HepG2 (cell line): ENCODE results near the gene ABCC5. TPM values are rescaled to one million over a fixed set of nuclear protein-coding genes. Genes with fewer than 3 reads are reported as not detected.
"Not testable (repeated sequence)": the region's sequence is repeated elsewhere in the genome, so short reads cannot be mapped to it uniquely, and the experiment has no call there.

Experiments used
- ATAC-seq: fragments of 200-7000 bp; cut with Tn5 transposase; 3 replicates; pipeline ENCODE4 v1.9.1; 2020; ENCODE audit warnings: mild to moderate bottlenecking, moderate library complexity
- BruUV-seq: library from RNA; stranded (reverse); fragments of 400-500 nt; replicated peaks from 2 replicates; lab custom pipeline; 2021; lab: Mats Ljungman, UMichigan
- CTCF ChIA-PET: fragments of 300-600 bp; formaldehyde crosslinking; extraction: SDS; loops from one replicate; lab custom pipeline; 2021; ENCODE audit warnings: low total read pairs, inconsistent platforms, low intra/inter-chr PET ratio; lab: Yijun Ruan, JAX
- POLR2A ChIA-PET: fragments of 350-600 bp; sonication (Branson Sonifier 250); formaldehyde crosslinking; loops from one replicate; lab custom pipeline; 2020; ENCODE audit warnings: antibody characterized with exemption, inconsistent platforms; lab: Yijun Ruan, JAX
- DNase-seq: peaks from one replicate; pipeline ENCODE4 v3.0.0-alpha.2; 2015; ENCODE audit warnings: low spot score
- FAIRE-seq: peaks from 3 replicates; lab custom pipeline; 2011; peaks lifted over from hg19 to GRCh38; lab: Jason Lieb, UNC
- H2AFZ ChIP-seq: one replicate; pipeline ENCODE4 v1.6.1; 2011; ENCODE audit warnings: low read length, inconsistent platforms
- H3K27ac ChIP-seq: fragments of 300-600 bp; 3 replicates; pipeline ENCODE4 v1.8.0; 2011; ENCODE audit warnings: mixed run types, mild to moderate bottlenecking, mixed read lengths, low read length, inconsistent platforms; ENCODE audit not compliant: insufficient read depth; ENCODE audit errors: extremely low read length
- H3K27me3 ChIP-seq, 2 experiments: fragments of 200-600 bp in 1 of 2; 2 replicates in 1 of 2; 3 replicates in 1 of 2; pipeline versions ENCODE4 v1.6.0 to v1.8.0; 2011; ENCODE audit warnings: low read length in 2 of 2, mild to moderate bottlenecking in 2 of 2, moderate library complexity in 2 of 2, inconsistent platforms in 1 of 2; ENCODE audit not compliant: insufficient read depth in 2 of 2, control insufficient read depth in 1 of 2
- H3K36me3 ChIP-seq, 2 experiments: fragments of 200-600 bp in 1 of 2; replicated peaks in 1 of 2; 2 replicates in 1 of 2; 3 replicates in 1 of 2; pipeline versions ENCODE4 v1.5.1 to v1.8.0; 2011; ENCODE audit warnings: low read length in 2 of 2, inconsistent platforms in 1 of 2; ENCODE audit not compliant: insufficient read depth in 2 of 2, control insufficient read depth in 1 of 2
- H3K4me1 ChIP-seq: 2 replicates; pipeline ENCODE4 v1.5.1; 2012; ENCODE audit warnings: low read length, inconsistent platforms; ENCODE audit not compliant: insufficient read depth
- H3K4me2 ChIP-seq: 2 replicates; pipeline ENCODE4 v1.6.0; 2011; ENCODE audit warnings: low read depth, low read length, inconsistent platforms
- H3K4me3 ChIP-seq, 3 experiments: fragments of 200-600 bp in 1 of 3; sonication (generic), shearing (Covaris generic) in 1 of 3; replicated peaks in 1 of 3; 2 replicates each; pipeline ENCODE4 v1.5.1; 2011 to 2016; ENCODE audit warnings: low read length in 3 of 3, inconsistent platforms in 2 of 3, low read depth in 2 of 3, mild to moderate bottlenecking in 2 of 3, control low read depth in 1 of 3, mixed read lengths in 1 of 3; ENCODE audit not compliant: insufficient read depth in 1 of 3
- H3K79me2 ChIP-seq: one replicate; pipeline ENCODE4 v1.6.1; 2011; ENCODE audit warnings: low read length, inconsistent platforms; ENCODE audit not compliant: insufficient read depth
- H3K9ac ChIP-seq: 2 replicates; pipeline ENCODE4 v1.6.0; 2011; ENCODE audit warnings: mild to moderate bottlenecking, low read depth, low read length, inconsistent platforms; ENCODE audit not compliant: insufficient read depth
- H3K9me3 ChIP-seq: 2 replicates; pipeline ENCODE4 v1.5.1; 2012; ENCODE audit warnings: mild to moderate bottlenecking, low read length
- H4K20me1 ChIP-seq: 2 replicates; pipeline ENCODE4 v1.6.0; 2011; ENCODE audit warnings: inconsistent platforms, mild to moderate bottlenecking, low read length, moderate library complexity; ENCODE audit not compliant: insufficient read depth
- CENPBD1 ChIP-seq: sonication (generic); formaldehyde crosslinking; IDR thresholded peaks from 2 replicates; pipeline ENCODE4 v1.8.0; 2022; ENCODE audit warnings: missing genetic modification reagents, low read depth, mild to moderate bottlenecking, borderline replicate concordance
- FOXM1 ChIP-seq: sonication (generic); formaldehyde crosslinking; IDR thresholded peaks from 2 replicates; pipeline ENCODE4 v1.5.0; 2020; ENCODE audit warnings: missing genetic modification reagents
- POLR2G ChIP-seq: fragments of 200-400 bp; formaldehyde crosslinking; IDR thresholded peaks from 2 replicates; pipeline ENCODE4 v1.6.1; 2018; ENCODE audit warnings: mild to moderate bottlenecking, low read depth, low read length, moderate library complexity
- PRDM15 ChIP-seq: sonication (generic); formaldehyde crosslinking; IDR thresholded peaks from 2 replicates; pipeline ENCODE4 v1.4.0; 2020; ENCODE audit warnings: missing genetic modification reagents
- SIX1 ChIP-seq: sonication (generic); formaldehyde crosslinking; IDR thresholded peaks from 2 replicates; pipeline ENCODE4 v1.4.0; 2020; ENCODE audit warnings: missing genetic modification reagents, borderline replicate concordance
- ZBTB10 ChIP-seq: sonication (generic); formaldehyde crosslinking; IDR thresholded peaks from 2 replicates; pipeline ENCODE4 v1.4.0; 2020; ENCODE audit warnings: missing genetic modification reagents, borderline replicate concordance
- ZBTB20 ChIP-seq: sonication (generic); formaldehyde crosslinking; IDR thresholded peaks from 2 replicates; pipeline ENCODE4 v1.8.1; 2023; ENCODE audit warnings: missing genetic modification reagents, low read depth, mild to moderate bottlenecking, borderline replicate concordance
- ZFY ChIP-seq: sonication (generic); formaldehyde crosslinking; IDR thresholded peaks from 2 replicates; pipeline ENCODE4 v1.4.0; 2020; ENCODE audit warnings: missing genetic modification reagents
- ZSCAN9 ChIP-seq: IDR thresholded peaks from 2 replicates; pipeline ENCODE4 v1.6.1; 2016; ENCODE audit warnings: borderline replicate concordance
- WGBS: methylation state at CpG from one replicate; pipeline ENCODE4 v1.1.6; 2017; ENCODE audit warnings: low lambda C conversion rate; 5-methylcytosine and 5-hydroxymethylcytosine counted together
- in situ Hi-C: cut with HindIII; loops from 2 replicates; pipeline ENCODE4 v1.10.0; 2017; ENCODE audit warnings: low pct_unique_long_range_greater_than_20kb; ENCODE audit not compliant: extremely low pct_ligation_motif_present
- intact Hi-C: fragments of 100-400 bp; cut with micrococcal nuclease; formaldehyde crosslinking; loops from one replicate; pipeline ENCODE4 v1.10.0; 2022; ENCODE audit not compliant: unreplicated experiment
- polyA plus RNA-seq, 8 experiments: library from polyadenylated mRNA; depleted of rRNA in 3 of 8; stranded (reverse) in 7 of 8; unstranded in 1 of 8; fragments of >200 nt; fragmentation: Illumina TruSeq in 4 of 8; extraction: Trizol in 4 of 8; gene quantifications; 2 replicates each; pipeline versions ENCODE4 v1.2.1 to v1.2.3, GENCODE V29; 2011 to 2016; ENCODE audit warnings: low read depth in 4 of 8, missing spikeins in 1 of 8, mixed read lengths in 1 of 8; ENCODE audit not compliant: insufficient read depth in 1 of 8
- total RNA-seq, 5 experiments: library from RNA; depleted of rRNA; stranded (reverse); fragments of >200 nt; fragmentation: Illumina TruSeq; extraction: Trizol; gene quantifications; 2 replicates each; pipeline ENCODE4 v1.2.3, GENCODE V29; 2016; ENCODE audit warnings: low read depth in 1 of 5

Gene ABCC5
- total and polyA plus RNA-seq, 2 of the 13 experiments (the other 11 are each of a cell fraction or from before 2014, with no cell fraction given), result 12.5 to 12.7 TPM

GRCh38 chr3:183878071-183878470 is 139.6 kb downstream of the ABCC5 start:
- no TSS peak for BruUV-seq
- Histone ChIP-seq H2AFZ (no peak overlapping the region), H3K27me3 (no peaks in the 10 kb centered on the region), H4K20me1 (peaks cover 27% of the 10 kb centered on the region; the same call in 1 of the 2 replicates), H3K4me2 (no peak overlapping the region), H3K27ac (no peak overlapping the region), H3K4me3 (no peak overlapping the region), H3K9ac (no peak overlapping the region), H3K36me3 (peaks cover 4 to 16% of the 10 kb centered on the region in 2 experiments; a peak in 4 of 5 replicates), H3K79me2 (peaks cover 83% of the 10 kb centered on the region), H3K4me1 (peaks cover 36% of the 10 kb centered on the region), H3K9me3 (no peaks in the 10 kb centered on the region)
- ChIA-PET POLR2A (interaction anchor here (0.8 kb wide), 1 partner anchor 30 kb away, joined by 3 read pairs; no protein-coding TSS in a partner anchor), CTCF (no interaction called here)
- in situ Hi-C loops, result loop anchor here (25.0 kb wide), 1 partner anchor 259 kb away; the partner anchor contains the start of gene EIF2B5
- 96% methylated on average over 8 of the region's 8 CpGs for WGBS
- intact Hi-C loops, result no loop called here
- DNase-seq (no peak), FAIRE-seq (no peak), ATAC-seq (no peak)
- TF ChIP-seq ZBTB10 (CRISPR knock-in tag), result no peak
- TF ChIP-seq POLR2G, result no peak
- TF ChIP-seq FOXM1, result no peak
- no peak for TF ChIP-seq CENPBD1
- TF ChIP-seq ZBTB20 (CRISPR knock-in tag), result no peak
- TF ChIP-seq ZSCAN9 (CRISPR knock-in tag), result no peak
- no peak for TF ChIP-seq SIX1 (CRISPR knock-in tag)
- no peak for TF ChIP-seq ZFY
- TF ChIP-seq PRDM15, result no peak

GRCh38 chr3:183877227-183877626 is 140.5 kb downstream of the ABCC5 start:
- BruUV-seq, ATAC-seq, H3K27ac ChIP-seq, H3K4me2 ChIP-seq, H3K9ac ChIP-seq, H3K27me3 ChIP-seq, intact Hi-C loops, H3K4me3 ChIP-seq, FAIRE-seq, DNase-seq, CTCF ChIA-PET, H3K9me3 ChIP-seq, H2AFZ ChIP-seq, POLR2A ChIA-PET: not testable (repeated sequence)
- WGBS, result 86% methylated on average over 5 of the region's 5 CpGs
- Histone ChIP-seq H4K20me1 (peaks cover 23% of the 10 kb centered on the region; the same call in 1 of the 2 replicates), H3K36me3 (peaks cover 4 to 16% of the 10 kb centered on the region in 2 experiments; a peak in 4 of 5 replicates), H3K4me1 (peaks cover 29% of the 10 kb centered on the region), H3K79me2 (peaks cover 83% of the 10 kb centered on the region)
- in situ Hi-C loops, result loop anchor here (25.0 kb wide), 1 partner anchor 260 kb away; the partner anchor contains the start of gene EIF2B5
